HG02798 (cell line): ENCODE data around the gene APEH.

Experiments
- ATAC-seq: cut with Tn5 transposase; IDR thresholded peaks from one replicate; pipeline ENCODE4 v1.9.1; 2021; ENCODE audit warnings: mild to moderate bottlenecking; ENCODE audit not compliant: unreplicated experiment, poor library complexity

APEH gene

GRCh38 chr3:49722896-49723295, 48.7 kb downstream of the APEH start:
- ATAC-seq = no peak

DNA sequence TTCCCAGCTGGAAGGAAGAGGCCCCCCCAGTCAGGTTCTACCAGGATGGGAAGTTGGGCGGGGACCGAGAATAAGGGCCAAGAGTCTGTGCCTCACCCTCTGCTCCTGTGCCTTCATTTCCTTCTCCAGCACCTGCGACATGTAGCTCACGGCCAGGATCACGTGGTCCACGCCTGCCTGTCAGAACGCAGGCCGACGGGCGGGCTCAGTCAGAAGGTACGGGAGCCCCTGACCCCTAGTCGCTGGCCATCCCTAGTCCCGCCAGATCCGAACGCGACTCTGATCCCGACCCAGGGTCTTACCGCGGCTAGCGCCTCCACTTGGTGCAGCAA, 49.1 kb downstream of the APEH start:
- no peak for ATAC-seq

DNA sequence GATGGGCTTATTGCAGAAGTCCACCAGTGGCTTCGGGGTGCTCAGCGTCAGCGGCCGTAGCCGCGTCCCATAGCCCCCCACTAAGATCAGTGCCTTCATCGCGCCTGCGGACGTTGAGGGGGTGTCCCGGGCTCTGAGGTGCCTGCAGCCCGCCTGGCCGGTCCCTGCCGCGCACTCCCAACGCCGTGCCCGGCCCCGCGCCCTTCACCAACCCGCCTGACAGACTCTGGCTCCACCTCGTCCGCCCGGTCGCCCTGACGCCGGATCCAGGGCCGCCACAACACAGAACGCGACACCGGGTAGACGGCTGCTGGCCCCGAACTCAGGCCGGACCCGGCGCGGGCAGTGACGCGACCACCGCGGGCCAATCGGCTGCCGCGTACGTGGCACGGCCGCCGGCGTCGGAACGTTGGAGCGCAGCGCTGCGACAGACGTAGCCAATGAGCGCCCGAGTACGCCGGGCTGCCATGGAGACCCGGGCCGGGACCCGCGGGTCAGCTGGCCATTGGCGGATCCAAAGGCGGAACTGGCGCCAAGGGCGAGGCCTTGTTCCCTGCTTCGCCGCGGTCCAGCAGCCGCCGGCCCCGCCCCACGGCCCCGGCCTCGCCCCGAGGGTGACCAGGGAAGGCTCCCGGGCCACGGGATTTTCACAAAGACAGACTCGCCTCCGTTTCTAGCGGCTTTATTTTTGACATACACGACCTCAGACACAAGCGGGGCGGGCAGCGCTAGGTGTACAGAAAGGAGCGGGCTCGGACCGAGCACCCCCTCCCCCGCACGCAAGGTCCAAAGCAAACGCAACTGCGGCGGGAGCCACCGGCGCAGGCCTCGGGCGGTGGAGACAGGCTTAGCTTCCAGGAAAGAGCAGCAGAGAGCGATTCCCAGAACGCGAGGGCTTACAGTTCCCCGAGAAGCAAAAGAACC, 49.7 kb downstream of the APEH start, which contains the start of gene GMPPB:
Gene GMPPB, minus strand, starts transcription at position 324 of the 924 bp plus-strand sequence. Its CDS starts 225 bp downstream, at position 99.
- peak; percentile 85 for ATAC-seq

GRCh38 chr3:49724586-49724985, 50.4 kb downstream of the APEH start:
- no peak for ATAC-seq

DNA sequence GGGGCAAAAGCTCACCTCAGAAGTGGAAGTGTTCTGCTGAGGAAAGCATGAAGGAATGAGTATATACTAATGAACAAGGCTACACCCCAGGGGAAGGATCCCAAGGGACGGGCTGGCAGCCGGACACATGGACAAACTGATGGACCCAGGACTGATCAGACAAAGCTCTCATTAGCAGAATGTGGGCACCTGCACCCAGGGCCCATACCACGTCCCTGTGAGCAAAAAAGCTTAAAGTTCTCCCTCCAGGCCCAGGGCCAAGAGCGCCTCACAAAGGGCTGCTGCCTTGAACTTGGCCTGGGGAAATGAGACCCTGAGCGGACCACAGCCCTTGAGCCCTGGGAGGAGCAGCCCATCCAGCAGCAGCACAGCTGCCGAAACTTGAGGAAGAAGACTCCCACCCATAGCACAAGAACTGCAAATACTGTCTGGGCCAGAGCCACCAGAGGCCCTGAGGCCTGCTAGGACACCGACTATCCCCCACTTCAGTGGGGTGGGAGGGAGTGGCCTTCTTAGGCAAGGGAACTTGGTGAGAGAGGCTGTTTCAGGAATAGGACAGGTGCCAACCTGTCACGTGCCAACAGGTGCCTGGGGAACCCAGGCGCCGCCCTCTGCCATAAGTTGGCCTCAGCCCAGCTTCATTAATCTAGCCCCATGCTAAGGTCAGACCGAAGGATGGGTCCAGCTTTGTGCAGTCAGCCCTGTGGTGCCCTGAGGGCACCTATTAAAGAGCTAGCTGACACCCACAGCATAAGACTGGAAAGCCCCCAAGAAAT, 51.9 kb downstream of the APEH start:
- ATAC-seq = no peak

DNA sequence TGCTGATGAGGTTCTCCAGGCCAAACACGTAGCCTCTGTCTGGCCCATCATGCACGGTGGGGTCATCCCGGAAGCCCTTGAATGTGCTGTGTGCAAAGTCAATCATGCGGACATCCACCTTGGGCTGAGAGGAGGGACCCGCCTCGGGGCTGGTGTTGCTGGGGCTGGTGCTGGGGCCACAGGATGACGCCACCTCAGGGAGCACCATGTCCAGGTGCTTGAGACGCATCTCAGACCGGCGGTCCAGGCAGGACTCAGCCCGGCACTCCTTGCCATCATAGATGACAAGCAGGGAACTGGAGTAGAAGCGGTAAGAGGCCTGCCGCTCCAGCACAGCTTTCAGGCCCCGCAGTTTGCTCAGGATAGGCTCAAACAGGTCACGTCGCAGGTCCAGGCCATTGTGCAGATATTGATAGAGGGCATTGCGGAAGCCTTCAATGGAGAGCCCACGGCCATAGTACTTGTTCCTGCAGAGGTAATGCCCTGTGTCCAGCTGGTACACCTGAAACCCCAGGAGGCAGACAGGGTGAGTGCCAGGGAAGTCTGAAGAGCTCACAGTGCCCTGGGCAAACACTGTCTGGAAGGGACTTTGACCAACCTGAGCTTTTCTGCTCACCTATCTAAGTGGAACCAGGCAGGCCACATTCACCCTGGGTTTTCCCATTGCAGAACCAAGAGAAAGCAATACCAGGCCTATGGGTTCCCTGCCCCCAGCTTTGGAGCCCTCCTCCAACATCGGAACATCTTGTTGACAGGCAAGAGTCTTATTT, 53.2 kb downstream of the APEH start:
- ATAC-seq = no peak

- no peak for ATAC-seq
These were observed 53.8 kb downstream of the APEH start for GRCh38 chr3:49727924-49728361.

DNA sequence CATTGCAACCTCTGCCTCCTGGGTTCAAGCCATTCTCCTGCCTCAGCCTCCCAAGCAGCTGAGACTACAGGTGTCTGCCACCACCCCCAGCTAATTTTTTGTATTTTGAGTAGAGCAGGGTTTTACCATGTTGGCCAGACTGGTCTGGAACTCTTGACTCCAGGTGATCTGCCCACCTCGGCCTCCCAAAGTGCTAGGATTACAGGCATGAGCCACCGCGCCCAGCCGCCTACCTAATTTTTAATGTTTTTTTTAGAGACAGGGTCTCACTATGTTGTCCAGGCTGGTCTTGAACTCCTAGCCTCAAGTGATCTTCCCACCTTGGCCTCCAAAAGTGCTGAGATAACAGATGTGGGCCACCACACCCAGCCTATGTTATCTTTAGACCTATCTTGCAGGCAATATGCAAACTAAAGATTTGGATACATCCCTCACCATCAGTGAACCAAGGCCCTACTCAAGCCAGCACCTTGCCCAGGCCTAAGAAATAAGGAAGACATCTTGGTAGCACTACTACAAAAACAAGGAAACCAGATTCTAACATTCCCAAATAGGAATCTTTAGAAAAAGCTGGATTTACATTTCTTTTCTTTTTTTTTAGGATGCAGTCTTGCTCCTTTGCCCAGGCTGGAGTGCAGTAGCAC, 55.9 kb downstream of the APEH start:
- ATAC-seq = no peak

DNA sequence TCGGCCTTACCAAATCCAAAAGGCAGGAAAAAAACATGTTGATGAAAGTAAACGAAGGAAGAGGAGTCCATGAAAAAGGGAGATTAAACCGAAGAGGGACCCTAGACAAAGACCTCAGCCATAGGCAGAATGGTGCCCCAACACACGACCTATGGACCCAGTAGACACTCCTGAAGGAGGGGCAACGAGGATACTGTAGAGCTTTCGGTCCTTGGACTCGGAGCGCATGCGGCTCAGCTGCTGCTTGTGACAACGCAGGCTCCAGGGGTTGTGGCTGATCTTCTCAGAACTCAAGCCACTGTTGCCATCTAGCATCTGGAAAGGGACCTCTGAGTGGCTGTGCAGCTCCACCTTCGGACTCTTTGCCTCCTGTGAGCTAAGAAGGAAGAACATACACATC, 58.4 kb downstream of the APEH start:
- ATAC-seq = no peak

DNA sequence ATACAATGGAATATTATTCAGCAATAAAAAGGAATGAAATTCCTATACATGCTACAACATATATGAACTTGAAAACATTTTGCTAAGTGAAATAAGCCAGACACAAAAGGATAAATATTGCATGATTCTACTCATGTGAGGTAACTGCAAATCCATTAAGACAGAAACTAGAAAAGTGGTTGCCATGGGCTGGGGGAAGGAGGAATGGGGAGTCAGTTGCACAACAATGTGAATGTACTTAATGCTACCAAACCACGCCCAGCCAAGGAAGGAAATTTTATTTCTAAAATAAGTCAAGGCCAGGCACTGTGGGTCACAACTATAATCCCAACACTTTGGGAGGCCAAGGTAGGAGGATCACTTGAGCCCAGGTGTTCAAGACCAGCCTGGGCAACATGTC, 59.4 kb downstream of the APEH start:
- ATAC-seq = no peak
